ENCODE data around the gene C19orf81. TPM values are rescaled to one million over a fixed set of nuclear protein-coding genes. Genes with fewer than 3 reads are reported as not detected.

C19orf81 gene
- total and polyA plus RNA-seq, 2 of the 13 experiments (the other 11 are each of a cell fraction or from before 2014, with no cell fraction given), result not detected

DNA sequence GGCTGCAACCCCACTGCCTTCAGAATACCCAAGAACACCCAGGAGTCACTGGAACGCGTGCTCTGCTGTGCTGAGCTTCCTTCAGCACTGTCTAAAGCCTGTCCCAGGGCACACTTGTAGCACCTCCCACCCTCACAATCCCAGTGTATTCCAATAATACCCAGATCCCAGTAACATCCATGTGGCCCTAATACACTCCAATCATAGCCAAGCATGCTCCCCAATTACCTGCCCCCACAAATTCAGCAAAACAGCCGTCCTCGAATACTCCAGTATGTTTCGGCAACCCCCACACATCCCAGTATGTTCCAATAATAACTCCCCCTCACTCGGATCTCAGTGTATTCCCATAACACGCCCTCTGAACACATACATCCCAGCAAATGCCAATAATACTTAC lies 41.2 kb downstream of the C19orf81 start (continued):
- TF ChIP-seq ZNF660 (CRISPR knock-in tag; IDR thresholded peaks at IDR 0.05; ENCODE audit: borderline replicate concordance, low read depth), result no peak
- TF ChIP-seq, protein P1, sequence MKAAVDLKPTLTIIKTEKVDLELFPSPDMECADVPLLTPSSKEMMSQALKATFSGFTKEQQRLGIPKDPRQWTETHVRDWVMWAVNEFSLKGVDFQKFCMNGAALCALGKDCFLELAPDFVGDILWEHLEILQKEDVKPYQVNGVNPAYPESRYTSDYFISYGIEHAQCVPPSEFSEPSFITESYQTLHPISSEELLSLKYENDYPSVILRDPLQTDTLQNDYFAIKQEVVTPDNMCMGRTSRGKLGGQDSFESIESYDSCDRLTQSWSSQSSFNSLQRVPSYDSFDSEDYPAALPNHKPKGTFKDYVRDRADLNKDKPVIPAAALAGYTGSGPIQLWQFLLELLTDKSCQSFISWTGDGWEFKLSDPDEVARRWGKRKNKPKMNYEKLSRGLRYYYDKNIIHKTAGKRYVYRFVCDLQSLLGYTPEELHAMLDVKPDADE (CRISPR knock-in tag; IDR thresholded peaks at IDR 0.05), result no peak
- no peak for TF ChIP-seq SOX5 (CRISPR knock-in tag; IDR thresholded peaks at IDR 0.05; ENCODE audit: borderline replicate concordance)
- TF ChIP-seq ZNF30 (CRISPR knock-in tag; IDR thresholded peaks at IDR 0.05), result no peak
- TF ChIP-seq NR3C1 (CRISPR knock-in tag; IDR thresholded peaks at IDR 0.05), result no peak
- no peak for TF ChIP-seq FOXO1 (CRISPR knock-in tag; IDR thresholded peaks at IDR 0.05)
- TF ChIP-seq GLI4 (CRISPR knock-in tag; IDR thresholded peaks at IDR 0.05; ENCODE audit: borderline replicate concordance), result no peak
- TF ChIP-seq, protein P2, sequence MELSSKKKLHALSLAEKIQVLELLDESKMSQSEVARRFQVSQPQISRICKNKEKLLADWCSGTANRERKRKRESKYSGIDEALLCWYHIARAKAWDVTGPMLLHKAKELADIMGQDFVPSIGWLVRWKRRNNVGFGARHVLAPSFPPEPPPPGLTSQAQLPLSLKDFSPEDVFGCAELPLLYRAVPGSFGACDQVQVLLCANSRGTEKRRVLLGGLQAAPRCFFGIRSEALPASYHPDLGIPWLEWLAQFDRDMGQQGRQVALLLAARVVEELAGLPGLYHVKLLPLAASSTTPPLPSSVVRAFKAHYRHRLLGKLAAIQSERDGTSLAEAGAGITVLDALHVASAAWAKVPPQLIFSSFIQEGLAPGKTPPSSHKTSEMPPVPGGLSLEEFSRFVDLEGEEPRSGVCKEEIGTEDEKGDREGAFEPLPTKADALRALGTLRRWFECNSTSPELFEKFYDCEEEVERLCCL (CRISPR knock-in tag; IDR thresholded peaks at IDR 0.05; ENCODE audit: borderline replicate concordance), result no peak

DNA sequence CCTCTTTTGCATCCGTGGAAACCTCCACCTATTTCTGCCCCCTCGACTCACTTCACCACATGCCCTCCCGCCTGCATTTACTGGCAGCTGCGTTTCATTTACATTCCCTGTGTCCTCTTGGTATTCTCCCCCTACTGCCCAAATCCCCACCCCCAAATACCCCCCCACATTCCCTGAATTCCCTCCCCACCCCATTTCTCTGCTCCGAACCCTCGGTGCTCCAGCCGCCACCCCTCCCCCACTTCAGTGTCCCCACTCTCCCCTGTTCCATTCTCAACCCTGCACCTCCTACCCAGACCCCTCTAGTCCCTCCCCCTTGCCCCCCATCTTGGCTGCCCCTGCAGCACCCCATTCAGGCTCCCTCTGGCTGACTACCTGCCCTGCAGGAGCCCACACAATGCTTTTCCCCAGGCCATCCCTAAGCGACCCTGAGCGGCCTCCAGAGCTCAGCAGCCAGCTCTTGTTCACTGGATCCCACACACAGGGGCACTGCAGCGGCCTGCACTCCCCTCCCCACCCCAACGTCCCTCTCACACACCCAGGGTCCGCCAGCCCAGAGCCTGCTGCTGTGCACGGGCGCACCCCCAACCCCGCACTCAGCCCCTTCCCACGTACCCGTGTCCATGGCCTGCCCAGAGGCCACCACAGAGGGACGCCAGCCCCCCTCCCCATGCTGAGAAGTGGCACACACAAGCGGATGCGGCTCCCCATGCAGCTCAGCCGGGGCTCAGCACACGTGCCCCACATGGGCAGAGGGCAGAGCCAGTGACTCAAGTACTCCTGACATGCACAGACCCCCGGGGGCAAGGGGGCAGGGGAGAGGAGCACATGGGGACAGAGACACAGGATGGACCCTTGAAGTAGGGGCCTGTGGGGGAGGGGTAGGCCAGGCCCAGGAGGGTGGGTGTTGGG lies 44.1 kb downstream of the C19orf81 start:
- Histone ChIP-seq H3K79me2 (ENCODE audit: insufficient read depth, low read length) (no peaks in the 10 kb centered on the region), H3K36me3 (replicated peaks in 1 of 2; ENCODE audit: control insufficient read depth in 1 of 2, insufficient read depth in 2 of 2, low read length in 2 of 2) (no peaks in the 10 kb centered on the region), H3K9me3 (ENCODE audit: low read length) (no peaks in the 10 kb centered on the region), H3K4me3 (replicated peaks in 1 of 3; ENCODE audit: insufficient read depth in 1 of 3, low read depth in 2 of 3, low read length in 3 of 3) (no peak overlapping the region), H2AFZ (ENCODE audit: low read length) (no peak overlapping the region), H3K27ac (ENCODE audit: extremely low read length, insufficient read depth, low read length) (no peak overlapping the region), H3K9ac (ENCODE audit: insufficient read depth, low read depth, low read length) (no peak overlapping the region), H3K27me3 (ENCODE audit: control insufficient read depth in 1 of 2, insufficient read depth in 2 of 2, low read length in 2 of 2) (peaks cover 0 to 2% of the 10 kb centered on the region in 2 experiments; a peak in 2 of 5 replicates), H3K4me2 (ENCODE audit: low read depth, low read length) (no peak overlapping the region), H3K4me1 (ENCODE audit: insufficient read depth, low read length) (no peaks in the 10 kb centered on the region), H4K20me1 (ENCODE audit: insufficient read depth, low read length) (no peaks in the 10 kb centered on the region)
- intact Hi-C loops (cut with micrococcal nuclease; ENCODE audit: unreplicated experiment) (no loop called here), in situ Hi-C loops (cut with HindIII; ENCODE audit: extremely low pct_ligation_motif_present, low pct_unique_long_range_greater_than_20kb) (no loop called here)
- 4% methylated on average over 12 of the region's 23 CpGs for WGBS (ENCODE audit: low lambda C conversion rate)
- CTCF ChIA-PET (ENCODE audit: low intra/inter-chr PET ratio, low total read pairs), result no interaction called here
- TF ChIP-seq SP1 (IDR thresholded peaks at IDR 0.05), result no peak
- no peak for TF ChIP-seq SP1 (CRISPR knock-in tag; IDR thresholded peaks at IDR 0.05)
- TF ChIP-seq, protein P3, sequence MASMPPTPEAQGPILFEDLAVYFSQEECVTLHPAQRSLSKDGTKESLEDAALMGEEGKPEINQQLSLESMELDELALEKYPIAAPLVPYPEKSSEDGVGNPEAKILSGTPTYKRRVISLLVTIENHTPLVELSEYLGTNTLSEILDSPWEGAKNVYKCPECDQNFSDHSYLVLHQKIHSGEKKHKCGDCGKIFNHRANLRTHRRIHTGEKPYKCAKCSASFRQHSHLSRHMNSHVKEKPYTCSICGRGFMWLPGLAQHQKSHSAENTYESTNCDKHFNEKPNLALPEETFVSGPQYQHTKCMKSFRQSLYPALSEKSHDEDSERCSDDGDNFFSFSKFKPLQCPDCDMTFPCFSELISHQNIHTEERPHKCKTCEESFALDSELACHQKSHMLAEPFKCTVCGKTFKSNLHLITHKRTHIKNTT (CRISPR knock-in tag; IDR thresholded peaks at IDR 0.05), result no peak
- no peak for TF ChIP-seq KMT2B (CRISPR knock-in tag; IDR thresholded peaks at IDR 0.05)
- no peak for TF ChIP-seq ZFP41 (CRISPR knock-in tag; IDR thresholded peaks at IDR 0.05; ENCODE audit: borderline replicate concordance)
- no peak for TF ChIP-seq RCOR2 (CRISPR knock-in tag; IDR thresholded peaks at IDR 0.05)
- no peak for TF ChIP-seq ZNF850 (CRISPR knock-in tag; conservative IDR thresholded peaks at IDR 0.05)
- TF ChIP-seq MAFK (conservative IDR thresholded peaks at IDR 0.05 in 1 of 2, IDR thresholded peaks at IDR 0.05 in 1 of 2; ENCODE audit: low read length in 2 of 2), result no peak
- ATAC-seq (no peak), DNase-seq (ENCODE audit: low spot score) (no peak), FAIRE-seq (no peak)
- BruUV-seq (replicated peaks), result no TSS peak
- POLR2A ChIA-PET, result no interaction called here

Measured in HepG2 (cell line).